ENCODE data around the gene CDC42BPB. TPM values are rescaled to one million over a fixed set of nuclear protein-coding genes. Genes with fewer than 3 reads are reported as not detected.
A peak's percentile ranks its signal among the peaks of the same experiment; 100 is the strongest.

CDC42BPB gene
- total and polyA plus RNA-seq, 2 donors from 2014 or later, result 22.5 to 127 TPM

DNA sequence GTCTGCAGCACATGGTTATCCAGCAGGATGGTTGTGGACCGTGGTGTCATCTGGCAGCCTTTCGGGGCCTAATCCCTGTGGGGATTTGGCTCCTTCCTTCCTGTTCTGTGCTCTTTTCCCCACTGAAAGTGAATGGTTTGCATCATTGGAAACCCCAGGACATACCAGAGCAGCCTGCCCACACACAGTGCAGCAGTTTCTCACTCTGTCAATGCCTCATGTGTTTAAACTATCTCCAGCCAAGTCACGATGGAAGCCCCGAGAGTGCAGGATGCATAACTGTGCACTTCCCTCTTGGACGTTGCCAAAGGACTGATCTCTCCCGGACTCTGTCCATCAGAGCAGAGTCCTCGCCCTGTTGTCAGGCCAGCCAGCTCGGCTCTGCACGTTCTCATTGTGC lies 163.9 kb downstream of the CDC42BPB start:
- Histone ChIP-seq H3K9ac (ENCODE audit: low read length in 3 of 3) (no peak overlapping the region), H3K36me3 (ENCODE audit: control insufficient read depth in 2 of 3, insufficient read depth in 3 of 3, low read length in 3 of 3) (peaks cover 0 to 3% (median 0%) of the 10 kb centered on the region in 3 donors), H3K4me3 (ENCODE audit: low read length in 3 of 3) (no peak overlapping the region), H3K27ac (ENCODE audit: low read depth in 2 of 2, low read length in 2 of 2) (peak overlapping the region in 1 of 2 donors; percentile 23), H3K4me1 (ENCODE audit: control insufficient read depth in 2 of 3, insufficient read depth in 2 of 3, low read depth in 1 of 3, low read length in 3 of 3) (no peaks in the 10 kb centered on the region), H3K27me3 (ENCODE audit: control insufficient read depth, insufficient read depth, low read length) (no peaks in the 10 kb centered on the region), H3K9me3 (ENCODE audit: control insufficient read depth in 2 of 3, insufficient read depth in 1 of 3, low read length in 3 of 3) (no peaks in the 10 kb centered on the region)
- DNase-seq (peak in 2 of 5 donors; percentile 54 to 81), FAIRE-seq (no peak)
- intact Hi-C loops (cut with DNase I), result no loop called here
- TF ChIP-seq, protein P1, sequence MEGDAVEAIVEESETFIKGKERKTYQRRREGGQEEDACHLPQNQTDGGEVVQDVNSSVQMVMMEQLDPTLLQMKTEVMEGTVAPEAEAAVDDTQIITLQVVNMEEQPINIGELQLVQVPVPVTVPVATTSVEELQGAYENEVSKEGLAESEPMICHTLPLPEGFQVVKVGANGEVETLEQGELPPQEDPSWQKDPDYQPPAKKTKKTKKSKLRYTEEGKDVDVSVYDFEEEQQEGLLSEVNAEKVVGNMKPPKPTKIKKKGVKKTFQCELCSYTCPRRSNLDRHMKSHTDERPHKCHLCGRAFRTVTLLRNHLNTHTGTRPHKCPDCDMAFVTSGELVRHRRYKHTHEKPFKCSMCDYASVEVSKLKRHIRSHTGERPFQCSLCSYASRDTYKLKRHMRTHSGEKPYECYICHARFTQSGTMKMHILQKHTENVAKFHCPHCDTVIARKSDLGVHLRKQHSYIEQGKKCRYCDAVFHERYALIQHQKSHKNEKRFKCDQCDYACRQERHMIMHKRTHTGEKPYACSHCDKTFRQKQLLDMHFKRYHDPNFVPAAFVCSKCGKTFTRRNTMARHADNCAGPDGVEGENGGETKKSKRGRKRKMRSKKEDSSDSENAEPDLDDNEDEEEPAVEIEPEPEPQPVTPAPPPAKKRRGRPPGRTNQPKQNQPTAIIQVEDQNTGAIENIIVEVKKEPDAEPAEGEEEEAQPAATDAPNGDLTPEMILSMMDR (IDR thresholded peaks at IDR 0.05; ENCODE audit: borderline replicate concordance, extremely low read depth, insufficient read depth), result no peak

DNA sequence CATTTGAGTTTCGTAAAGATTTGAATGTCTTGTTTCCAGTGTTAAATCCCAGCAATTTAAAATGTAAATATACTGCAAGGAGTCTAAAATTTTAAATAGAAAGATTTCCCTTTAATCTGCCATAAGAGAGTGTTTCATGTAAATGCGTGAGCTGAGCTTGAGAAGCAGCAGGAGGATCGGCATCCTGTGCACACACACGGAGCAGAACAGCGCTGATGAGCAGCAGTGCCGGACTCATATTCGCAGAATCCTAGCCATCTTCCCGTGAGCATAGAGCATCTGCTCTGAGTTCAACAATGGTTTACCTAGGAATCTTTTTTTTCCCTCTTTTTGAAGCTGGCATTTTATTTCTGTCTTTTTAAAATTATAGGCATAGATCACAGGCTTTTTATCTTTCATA lies 164.7 kb downstream of the CDC42BPB start:
- Histone ChIP-seq H3K36me3 (ENCODE audit: control insufficient read depth in 2 of 3, insufficient read depth in 3 of 3, low read length in 3 of 3) (peaks cover 0 to 3% (median 0%) of the 10 kb centered on the region in 3 donors), H3K9ac (ENCODE audit: low read length in 3 of 3) (no peak overlapping the region), H3K27ac (ENCODE audit: low read depth in 2 of 2, low read length in 2 of 2) (no peak overlapping the region), H3K9me3 (ENCODE audit: control insufficient read depth in 2 of 3, insufficient read depth in 1 of 3, low read length in 3 of 3) (no peaks in the 10 kb centered on the region), H3K27me3 (ENCODE audit: control insufficient read depth, insufficient read depth, low read length) (no peaks in the 10 kb centered on the region), H3K4me3 (ENCODE audit: low read length in 3 of 3) (no peak overlapping the region), H3K4me1 (ENCODE audit: control insufficient read depth in 2 of 3, insufficient read depth in 2 of 3, low read depth in 1 of 3, low read length in 3 of 3) (no peaks in the 10 kb centered on the region)
- TF ChIP-seq, protein P1 (IDR thresholded peaks at IDR 0.05; ENCODE audit: borderline replicate concordance, extremely low read depth, insufficient read depth), result no peak
- no peak for DNase-seq
- intact Hi-C loops (cut with DNase I), result no loop called here
- FAIRE-seq, result no peak

DNA sequence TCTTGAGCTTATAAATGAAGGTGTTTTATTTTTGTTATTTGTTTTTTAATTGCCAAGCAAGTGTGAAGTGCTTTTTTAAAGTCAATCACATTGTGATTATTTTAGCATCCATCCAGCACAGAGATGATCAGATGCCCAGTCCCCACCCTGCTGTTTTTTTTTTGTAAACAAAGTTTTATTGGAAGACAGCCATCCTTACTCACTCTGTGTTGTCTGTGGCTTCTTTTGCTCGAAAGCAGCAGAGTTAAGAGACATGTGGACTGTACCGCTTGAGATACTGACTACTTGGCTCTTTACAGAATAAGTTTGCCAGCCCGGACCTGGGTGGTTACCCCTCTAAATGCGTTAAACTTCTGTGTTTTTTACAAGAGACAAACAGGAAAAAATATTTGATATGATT lies 165.8 kb downstream of the CDC42BPB start:
- H3K4me3 ChIP-seq (ENCODE audit: low read length in 3 of 3), result no peak overlapping the region
- no peak overlapping the region for H3K27ac ChIP-seq (ENCODE audit: low read depth in 2 of 2, low read length in 2 of 2)
- TF ChIP-seq, protein P1 (IDR thresholded peaks at IDR 0.05; ENCODE audit: borderline replicate concordance, extremely low read depth, insufficient read depth), result no peak
- H3K27me3 ChIP-seq (ENCODE audit: control insufficient read depth, insufficient read depth, low read length), result no peaks in the 10 kb centered on the region
- no peak for FAIRE-seq
- no peaks in the 10 kb centered on the region for H3K4me1 ChIP-seq (ENCODE audit: control insufficient read depth in 2 of 3, insufficient read depth in 2 of 3, low read depth in 1 of 3, low read length in 3 of 3)
- no peaks in the 10 kb centered on the region for H3K9me3 ChIP-seq (ENCODE audit: control insufficient read depth in 2 of 3, insufficient read depth in 1 of 3, low read length in 3 of 3)
- no peak for DNase-seq
- intact Hi-C loops (cut with DNase I), result no loop called here
- no peak overlapping the region for H3K9ac ChIP-seq (ENCODE audit: low read length in 3 of 3)
- H3K36me3 ChIP-seq (ENCODE audit: control insufficient read depth in 2 of 3, insufficient read depth in 3 of 3, low read length in 3 of 3), result peaks cover 0 to 3% (median 0%) of the 10 kb centered on the region in 3 donors

DNA sequence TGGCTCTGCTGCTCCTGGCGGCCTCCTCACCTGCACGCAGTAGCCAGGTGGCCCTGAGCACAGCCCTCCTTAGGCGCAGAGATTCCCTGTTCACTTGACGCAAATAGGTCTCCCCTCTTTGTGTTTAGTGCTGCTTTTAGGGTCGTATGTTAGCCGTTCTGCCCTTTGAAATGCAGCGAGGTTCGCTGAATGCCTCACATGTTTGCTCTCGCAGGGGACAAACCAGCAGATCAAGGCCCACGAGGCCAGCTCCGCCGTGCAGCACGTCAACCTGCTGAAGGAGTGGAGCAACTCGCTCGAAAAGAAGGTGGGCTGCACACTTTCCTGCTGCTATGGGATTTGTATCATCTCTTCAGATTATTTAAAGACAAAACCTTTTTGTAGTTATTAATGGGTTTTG lies 166.2 kb downstream of the CDC42BPB start:
- no peak overlapping the region for H3K4me3 ChIP-seq (ENCODE audit: low read length in 3 of 3)
- no peak overlapping the region for H3K9ac ChIP-seq (ENCODE audit: low read length in 3 of 3)
- FAIRE-seq (no peak), DNase-seq (peak in 1 of 5 donors; percentile 35)
- H3K36me3 ChIP-seq (ENCODE audit: control insufficient read depth in 2 of 3, insufficient read depth in 3 of 3, low read length in 3 of 3), result peaks cover 0 to 3% (median 0%) of the 10 kb centered on the region in 3 donors
- no peaks in the 10 kb centered on the region for H3K9me3 ChIP-seq (ENCODE audit: control insufficient read depth in 2 of 3, insufficient read depth in 1 of 3, low read length in 3 of 3)
- H3K4me1 ChIP-seq (ENCODE audit: control insufficient read depth in 2 of 3, insufficient read depth in 2 of 3, low read depth in 1 of 3, low read length in 3 of 3), result no peaks in the 10 kb centered on the region
- TF ChIP-seq, protein P1 (IDR thresholded peaks at IDR 0.05; ENCODE audit: borderline replicate concordance, extremely low read depth, insufficient read depth), result no peak
- intact Hi-C loops (cut with DNase I), result no loop called here
- no peak overlapping the region for H3K27ac ChIP-seq (ENCODE audit: low read depth in 2 of 2, low read length in 2 of 2)
- no peaks in the 10 kb centered on the region for H3K27me3 ChIP-seq (ENCODE audit: control insufficient read depth, insufficient read depth, low read length)
